Erythroblast (primary cell): ENCODE measurements around the gene GSTK1.

Experiments
- DNase-seq, 2 experiments: peaks; one replicate each; lab custom pipeline; 2025; lab: John Stamatoyannopoulos, UW
- GATA1 ChIP-seq: IDR thresholded peaks from 2 replicates; pipeline ENCODE4 v1.6.1; 2011; ENCODE audit warnings: low read depth, mild to moderate bottlenecking, control low read depth, low read length, moderate library complexity
- POLR2A ChIP-seq: IDR thresholded peaks from 2 replicates; pipeline ENCODE4 v1.6.1; 2011; ENCODE audit warnings: mild to moderate bottlenecking, low read length

The GSTK1 gene

GRCh38 chr7:143230602-143231457 is 32.4 kb upstream of the GSTK1 start:
- no peak for DNase-seq
- no peak for TF ChIP-seq POLR2A

GRCh38 chr7:143233816-143234532 is 29.3 kb upstream of the GSTK1 start:
- no peak for TF ChIP-seq POLR2A
- TF ChIP-seq GATA1, result no peak
- no peak for DNase-seq

GRCh38 chr7:143234533-143234875 is 28.7 kb upstream of the GSTK1 start:
- TF ChIP-seq GATA1, result no peak
- TF ChIP-seq POLR2A, result no peak
- DNase-seq, result no peak

- TF ChIP-seq GATA1 (no peak), POLR2A (no peak)
- DNase-seq, result no peak
These were observed 27.7 kb upstream of the GSTK1 start for GRCh38 chr7:143235561-143235960.

- DNase-seq, result no peak
- no peak for TF ChIP-seq GATA1
- TF ChIP-seq POLR2A, result no peak
These were observed 26.7 kb upstream of the GSTK1 start for GRCh38 chr7:143236408-143236990.

- no peak for DNase-seq
- TF ChIP-seq POLR2A, result no peak
- TF ChIP-seq GATA1, result no peak
These were observed 25.9 kb upstream of the GSTK1 start for GRCh38 chr7:143237366-143237765.

GRCh38 chr7:143238289-143238980 is 24.8 kb upstream of the GSTK1 start:
- DNase-seq, result no peak
- no peak for TF ChIP-seq GATA1
- TF ChIP-seq POLR2A, result no peak

- TF ChIP-seq POLR2A, result no peak
- no peak for DNase-seq
These were observed 23.4 kb upstream of the GSTK1 start for GRCh38 chr7:143239813-143240212.

GRCh38 chr7:143240291-143241168 is 22.7 kb upstream of the GSTK1 start:
- TF ChIP-seq GATA1, result no peak
- TF ChIP-seq POLR2A, result no peak
- peak; percentile 72 to 79 for DNase-seq

GRCh38 chr7:143242306-143242705 is 20.9 kb upstream of the GSTK1 start:
- no peak for DNase-seq
- TF ChIP-seq POLR2A (no peak), GATA1 (no peak)

GRCh38 chr7:143243111-143243510 is 20.1 kb upstream of the GSTK1 start:
- TF ChIP-seq POLR2A (no peak), GATA1 (no peak)

GRCh38 chr7:143243614-143244013 is 19.6 kb upstream of the GSTK1 start:
- TF ChIP-seq POLR2A (no peak), GATA1 (no peak)
- DNase-seq, result no peak

More at GRCh38 chr7:143243111-143243510, 20.1 kb upstream of the GSTK1 start:
- no peak for DNase-seq

GRCh38 chr7:143244321-143244720 is 18.9 kb upstream of the GSTK1 start:
- TF ChIP-seq POLR2A (no peak), GATA1 (no peak)

More at GRCh38 chr7:143244321-143244720, 18.9 kb upstream of the GSTK1 start:
- no peak for DNase-seq
